ENCODE data around the gene LIN37. TPM values are rescaled to one million over a fixed set of nuclear protein-coding genes. Genes with fewer than 3 reads are reported as not detected.

The LIN37 gene
- total RNA-seq, 1 donor from 2014 or later, result 12.3 TPM

GRCh38 chr19:35744430-35745327, 3.7 kb upstream of the LIN37 start:
- ATAC-seq (peak; percentile 82), DNase-seq (ENCODE audit: low spot score) (peak; percentile 96)
- intact Hi-C loops (cut with DNase I), result no loop called here

- ATAC-seq (peak; percentile 89), DNase-seq (ENCODE audit: low spot score) (peak; percentile 97)
- intact Hi-C loops (cut with DNase I), result no loop called here
Observed at GRCh38 chr19:35745328-35746086, 2.9 kb upstream of the LIN37 start, which contains the start of the genes PSENEN and U2AF1L4. TSS of gene PSENEN (plus strand) at chr19:35745651. CDS start at chr19:35745931, 280 bp downstream. TSS of gene U2AF1L4 (minus strand) at chr19:35745418. CDS start at chr19:35745391, 27 bp downstream.

GRCh38 chr19:35746087-35746462, 2.3 kb upstream of the LIN37 start:
- ATAC-seq (no peak), DNase-seq (ENCODE audit: low spot score) (no peak)
- intact Hi-C loops (cut with DNase I), result no loop called here

GRCh38 chr19:35746531-35746930, 1.8 kb upstream of the LIN37 start:
- DNase-seq (ENCODE audit: low spot score), result no peak
- no peak for ATAC-seq
- intact Hi-C loops (cut with DNase I), result no loop called here

GRCh38 chr19:35750167-35750566, 1.8 kb downstream of the LIN37 start:
- ATAC-seq (no peak), DNase-seq (ENCODE audit: low spot score) (no peak)
- intact Hi-C loops (cut with DNase I), result no loop called here

GRCh38 chr19:35751839-35752745, 3.7 kb downstream of the LIN37 start:
- ATAC-seq (no peak), DNase-seq (ENCODE audit: low spot score) (no peak)
- intact Hi-C loops (cut with DNase I), result no loop called here

GRCh38 chr19:35752746-35753350, 4.5 kb downstream of the LIN37 start:
- ATAC-seq (no peak), DNase-seq (ENCODE audit: low spot score) (no peak)
- intact Hi-C loops (cut with DNase I), result no loop called here

GRCh38 chr19:35753634-35754369, 5.4 kb downstream of the LIN37 start:
- intact Hi-C loops (cut with DNase I), result no loop called here
- no peak for DNase-seq (ENCODE audit: low spot score)

GRCh38 chr19:35754370-35755130, 6.2 kb downstream of the LIN37 start:
- no peak for DNase-seq (ENCODE audit: low spot score)
- intact Hi-C loops (cut with DNase I), result no loop called here
- no peak for ATAC-seq

More at GRCh38 chr19:35753634-35754369, 5.4 kb downstream of the LIN37 start:
- ATAC-seq, result no peak

- intact Hi-C loops (cut with DNase I), result no loop called here
- ATAC-seq (peak; percentile 60), DNase-seq (ENCODE audit: low spot score) (no peak)
Observed at GRCh38 chr19:35755131-35755549, 6.8 kb downstream of the LIN37 start.

- ATAC-seq (peak; percentile 51), DNase-seq (ENCODE audit: low spot score) (peak; percentile 93)
- intact Hi-C loops (cut with DNase I), result no loop called here
Observed at GRCh38 chr19:35755550-35756376, 7.4 kb downstream of the LIN37 start.

GRCh38 chr19:35756377-35757230, 8.2 kb downstream of the LIN37 start, which contains the start of gene HSPB6:
TSS of gene HSPB6 (minus strand) at chr19:35757029. CDS start at chr19:35757008, 21 bp downstream.
- peak; percentile 82 for DNase-seq (ENCODE audit: low spot score)
- intact Hi-C loops (cut with DNase I), result no loop called here

GRCh38 chr19:35757231-35757748, 8.9 kb downstream of the LIN37 start:
- DNase-seq (ENCODE audit: low spot score), result peak; percentile 91
- peak; percentile 75 for ATAC-seq
- intact Hi-C loops (cut with DNase I), result no loop called here

More at GRCh38 chr19:35756377-35757230, 8.2 kb downstream of the LIN37 start, which contains the start of gene HSPB6:
- ATAC-seq, result peak; percentile 25

- intact Hi-C loops (cut with DNase I), result no loop called here
- DNase-seq (ENCODE audit: low spot score) (peak; percentile 99), ATAC-seq (peak; percentile 90)
Observed at GRCh38 chr19:35757749-35758608, 9.6 kb downstream of the LIN37 start, which contains the start of gene PROSER3. TSS of gene PROSER3 (plus strand) at chr19:35758176. CDS start at chr19:35758216, 40 bp downstream.

All from sciatic nerve (tissue), 2 donors.